ENCODE measurements around the gene N4BP3. TPM values are rescaled to one million over a fixed set of nuclear protein-coding genes. Genes with fewer than 3 reads are reported as not detected.

The N4BP3 gene
- total RNA-seq, 4 donors from 2014 or later: 3.9 to 6.4 (median 5.6) TPM

DNA sequence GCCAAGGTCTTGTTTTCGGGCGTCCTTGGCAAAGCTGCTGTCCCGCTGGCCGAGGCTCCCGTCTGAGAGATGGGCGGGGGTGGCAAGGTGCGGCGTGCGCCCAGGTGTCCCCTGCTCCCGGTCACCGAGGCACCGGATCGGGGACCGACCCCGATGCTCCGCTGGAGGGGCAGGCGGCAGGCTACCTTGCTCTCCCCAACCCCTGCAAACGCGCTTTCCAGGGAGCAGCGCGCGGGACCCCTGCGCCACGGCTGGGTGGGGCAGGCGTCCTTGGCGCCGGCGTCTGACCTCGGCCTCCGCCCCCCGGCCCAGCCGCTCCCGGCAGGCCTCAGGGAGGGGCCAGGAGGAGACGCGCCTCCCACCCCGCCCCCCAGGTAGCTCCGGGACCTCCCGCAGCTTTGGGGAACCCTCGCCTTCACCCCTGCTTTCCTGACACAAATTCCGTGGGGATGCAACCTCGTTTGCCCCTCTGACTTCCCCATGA, 551 bp downstream of the N4BP3 start:
- H3K27me3 ChIP-seq: no peaks in the 10 kb centered on the region
- peak overlapping the region in 1 of 3 donors; percentile 47 for H3K27ac ChIP-seq
- peak overlapping the region in 2 of 3 donors; percentile 39 to 59 for H3K4me3 ChIP-seq (replicated peaks in 1 of 3)
- TF ChIP-seq POLR2A (IDR thresholded peaks at IDR 0.05): no peak
- TF ChIP-seq, protein P1, sequence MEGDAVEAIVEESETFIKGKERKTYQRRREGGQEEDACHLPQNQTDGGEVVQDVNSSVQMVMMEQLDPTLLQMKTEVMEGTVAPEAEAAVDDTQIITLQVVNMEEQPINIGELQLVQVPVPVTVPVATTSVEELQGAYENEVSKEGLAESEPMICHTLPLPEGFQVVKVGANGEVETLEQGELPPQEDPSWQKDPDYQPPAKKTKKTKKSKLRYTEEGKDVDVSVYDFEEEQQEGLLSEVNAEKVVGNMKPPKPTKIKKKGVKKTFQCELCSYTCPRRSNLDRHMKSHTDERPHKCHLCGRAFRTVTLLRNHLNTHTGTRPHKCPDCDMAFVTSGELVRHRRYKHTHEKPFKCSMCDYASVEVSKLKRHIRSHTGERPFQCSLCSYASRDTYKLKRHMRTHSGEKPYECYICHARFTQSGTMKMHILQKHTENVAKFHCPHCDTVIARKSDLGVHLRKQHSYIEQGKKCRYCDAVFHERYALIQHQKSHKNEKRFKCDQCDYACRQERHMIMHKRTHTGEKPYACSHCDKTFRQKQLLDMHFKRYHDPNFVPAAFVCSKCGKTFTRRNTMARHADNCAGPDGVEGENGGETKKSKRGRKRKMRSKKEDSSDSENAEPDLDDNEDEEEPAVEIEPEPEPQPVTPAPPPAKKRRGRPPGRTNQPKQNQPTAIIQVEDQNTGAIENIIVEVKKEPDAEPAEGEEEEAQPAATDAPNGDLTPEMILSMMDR (IDR thresholded peaks at IDR 0.05): no peak
- H3K4me1 ChIP-seq: peaks cover 3 to 8% of the 10 kb centered on the region in 2 donors
- no peaks in the 10 kb centered on the region for H3K36me3 ChIP-seq
- intact Hi-C loops (cut with DNase I): no loop called here
- H3K9me3 ChIP-seq: no peaks in the 10 kb centered on the region
- DNase-seq: peak in 1 of 2 donors; percentile 31
- 21 to 30% methylated on average over 2 of the region's 41 CpGs for WGBS, 2 donors

DNA sequence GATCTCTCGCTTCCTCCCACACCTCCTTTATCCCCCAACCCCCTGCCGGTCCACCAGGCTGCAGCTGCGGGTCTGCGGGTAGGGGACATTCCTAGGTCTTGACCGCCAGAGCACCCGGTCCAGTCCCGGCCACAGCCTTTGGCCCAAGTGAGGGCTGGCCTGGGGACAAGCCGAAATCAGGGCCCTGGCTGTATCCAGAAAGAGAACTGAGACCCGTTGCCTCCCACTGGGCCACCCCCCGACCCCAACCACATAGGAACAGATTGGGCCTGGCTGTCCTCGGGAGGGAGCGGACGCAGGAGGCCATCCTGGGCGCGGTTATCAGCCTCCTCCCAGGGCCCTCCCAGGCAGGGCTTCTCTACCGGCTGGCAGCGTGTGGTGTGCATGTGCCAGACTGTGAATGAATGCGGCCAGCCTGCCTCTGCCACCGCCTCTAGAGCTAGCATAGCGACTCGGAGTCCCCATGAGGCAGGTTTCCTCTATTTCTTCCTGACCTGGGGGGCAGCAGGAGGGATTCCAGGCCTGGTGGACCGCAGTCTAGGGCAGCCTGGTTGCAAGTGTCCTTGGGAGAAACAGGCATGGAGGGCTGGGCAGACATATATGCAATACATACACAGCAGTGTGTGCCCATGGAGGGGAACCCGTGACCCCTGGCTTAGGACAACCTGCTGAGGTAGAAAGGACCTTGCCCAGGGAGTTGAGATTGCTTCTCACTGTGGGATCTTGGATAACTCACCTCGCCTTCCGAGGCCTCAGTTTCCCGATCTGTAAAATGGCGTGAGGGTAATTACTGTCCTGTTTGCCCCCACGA, 1.2 kb downstream of the N4BP3 start:
- WGBS, 2 donors: 43 to 45% methylated on average over 17 to 22 of the region's 28 CpGs
- Histone ChIP-seq H3K27me3 (no peaks in the 10 kb centered on the region), H3K4me1 (peaks cover 0 to 5% of the 10 kb centered on the region in 2 donors), H3K36me3 (no peaks in the 10 kb centered on the region), H3K9me3 (no peaks in the 10 kb centered on the region), H3K27ac (peak overlapping the region in 1 of 3 donors; percentile 47), H3K4me3 (replicated peaks in 1 of 3) (peak overlapping the region in 1 of 3 donors; percentile 59)
- DNase-seq: no peak
- intact Hi-C loops (cut with DNase I): no loop called here
- TF ChIP-seq, protein P1 (IDR thresholded peaks at IDR 0.05): no peak
- TF ChIP-seq POLR2A (IDR thresholded peaks at IDR 0.05): no peak

DNA sequence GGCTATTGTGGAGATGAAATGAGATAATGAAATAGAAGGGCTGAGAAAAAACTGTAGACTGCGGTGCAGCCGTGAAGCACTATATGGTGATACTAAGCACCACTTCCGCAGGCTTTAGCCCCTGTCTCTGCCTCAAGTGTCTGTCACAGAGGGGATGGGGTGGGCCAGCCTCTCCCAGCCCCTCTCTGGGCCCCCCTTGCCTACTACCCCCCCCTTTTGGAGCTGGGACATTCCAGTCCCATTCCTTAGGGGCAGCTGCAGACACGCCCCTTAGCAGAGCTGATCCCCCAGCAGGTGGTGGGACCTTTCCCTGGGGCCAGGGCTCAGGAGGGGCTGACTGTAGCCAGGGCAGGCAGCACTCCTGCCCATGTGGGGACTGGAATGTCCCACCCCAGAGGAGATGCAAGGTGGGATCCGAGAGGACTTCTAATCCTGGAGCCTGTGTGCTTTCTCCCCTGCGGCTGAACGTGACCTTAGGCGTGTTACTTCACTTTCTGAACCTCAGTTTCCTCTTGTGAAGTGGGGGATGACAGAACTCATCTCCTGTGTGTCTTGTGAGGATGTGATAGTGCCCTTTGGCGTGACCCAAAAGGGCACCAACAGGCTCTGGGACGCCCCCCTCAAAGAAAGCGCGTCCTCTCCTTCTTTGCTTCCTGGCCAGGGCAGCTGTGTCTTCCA, 1.9 kb downstream of the N4BP3 start:
- Histone ChIP-seq H3K27me3 (no peaks in the 10 kb centered on the region), H3K4me3 (replicated peaks in 1 of 3) (no peak overlapping the region), H3K27ac (no peak overlapping the region), H3K36me3 (no peaks in the 10 kb centered on the region), H3K9me3 (no peaks in the 10 kb centered on the region), H3K4me1 (peaks cover 0 to 5% of the 10 kb centered on the region in 2 donors)
- TF ChIP-seq, protein P1 (IDR thresholded peaks at IDR 0.05): no peak
- TF ChIP-seq POLR2A (IDR thresholded peaks at IDR 0.05): no peak
- intact Hi-C loops (cut with DNase I): no loop called here
- no peak for DNase-seq
- 64 to 82% methylated on average over 11 of the region's 12 CpGs for whole genome bisulfite sequencing, 2 donors

DNA sequence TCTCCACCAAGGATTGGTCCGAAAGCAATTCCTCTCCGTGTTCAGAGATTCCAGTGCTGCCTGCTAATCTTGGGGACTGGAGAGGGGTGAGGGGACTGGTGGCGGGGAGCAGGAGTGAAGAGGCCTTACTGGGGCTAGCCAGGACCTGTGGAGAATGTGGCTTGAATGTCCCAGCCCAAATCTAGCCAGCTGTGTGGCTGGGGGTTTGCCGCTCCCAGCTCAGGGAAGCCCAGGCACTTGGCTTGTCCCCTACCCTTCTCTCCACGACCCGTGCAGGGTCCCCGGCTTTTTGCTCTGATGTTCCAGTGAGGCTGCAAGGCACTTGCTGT, 2.4 kb downstream of the N4BP3 start:
- WGBS, 2 donors: 45 to 66% methylated on average over 6 to 7 of the region's 7 CpGs
- H3K4me1 ChIP-seq: peaks cover 0 to 5% of the 10 kb centered on the region in 2 donors

More for the DNA sequence above, 2.4 kb downstream of the N4BP3 start:
- intact Hi-C loops (cut with DNase I): no loop called here
- TF ChIP-seq POLR2A (IDR thresholded peaks at IDR 0.05): no peak
- TF ChIP-seq, protein P1 (IDR thresholded peaks at IDR 0.05): no peak
- no peak for DNase-seq
- Histone ChIP-seq H3K27ac (no peak overlapping the region), H3K36me3 (no peaks in the 10 kb centered on the region), H3K9me3 (no peaks in the 10 kb centered on the region), H3K27me3 (no peaks in the 10 kb centered on the region), H3K4me3 (replicated peaks in 1 of 3) (no peak overlapping the region)
